Sigmoid colon (tissue), 7 donors: ENCODE measurements around the gene THSD7A. TPM values are rescaled to one million over a fixed set of nuclear protein-coding genes. Genes with fewer than 3 reads are reported as not detected.

ENCODE experiments used
- DNase-seq: peaks from one replicate; pipeline ENCODE4 v3.0.0-alpha.2; 2019
- H3K27ac ChIP-seq, 4 donors: fragments of 200-600 bp; sonication (generic); one replicate each; pipeline ENCODE4 v1.5.1; 2016 to 2019; ENCODE audit warnings: mild to moderate bottlenecking in 1 of 4
- H3K27me3 ChIP-seq, 3 donors: fragments of 200-600 bp; sonication (generic); one replicate each; pipeline ENCODE4 v1.5.1; 2019; ENCODE audit warnings: mild to moderate bottlenecking in 1 of 3
- H3K36me3 ChIP-seq, 4 donors: fragments of 200-600 bp; sonication (generic); one replicate each; pipeline ENCODE4 v1.5.1; 2016 to 2019
- H3K4me1 ChIP-seq, 4 donors: fragments of 200-600 bp; sonication (generic); one replicate each; pipeline ENCODE4 v1.5.1; 2017 to 2019
- H3K4me3 ChIP-seq, 4 donors: fragments of 200-600 bp; sonication (generic); one replicate each; pipeline ENCODE4 v1.5.1; 2017 to 2019; ENCODE audit warnings: mild to moderate bottlenecking in 2 of 4, moderate library complexity in 1 of 4
- H3K9me3 ChIP-seq, 4 donors: fragments of 200-600 bp in 3 of 4; sonication (generic) in 3 of 4; one replicate each; pipeline versions ENCODE4 v1.5.1 to v1.6.1; 2013 to 2019
- CTCF ChIP-seq, 4 experiments: fragments of 450-650 bp in 3 of 4; fragments of 200-600 bp in 1 of 4; IDR thresholded peaks; one replicate each; pipeline ENCODE4 v1.5.1; 2016 to 2019; ENCODE audit warnings: antibody characterized with exemption in 4 of 4, mild to moderate bottlenecking in 3 of 4, moderate library complexity in 2 of 4
- EP300 ChIP-seq, 4 donors: sonication (generic); formaldehyde crosslinking; IDR thresholded peaks; one replicate each; pipeline ENCODE4 v1.6.1; 2017; ENCODE audit warnings: antibody characterized with exemption in 4 of 4
- POLR2A ChIP-seq, 2 donors: fragments of 450-650 bp; IDR thresholded peaks; one replicate each; pipeline ENCODE4 v1.6.1; 2016; ENCODE audit warnings: antibody characterized with exemption in 2 of 2, mild to moderate bottlenecking in 2 of 2, moderate library complexity in 2 of 2
- POLR2AphosphoS5 ChIP-seq, 4 donors: sonication (generic); formaldehyde crosslinking; IDR thresholded peaks; one replicate each; pipeline ENCODE4 v1.6.1; 2017; ENCODE audit warnings: antibody characterized with exemption in 4 of 4
- WGBS, 2 donors: extraction: QIAGEN DNeasy Blood & Tissue Kit; methylation state at CpG; one replicate each; pipeline ENCODE4 v1.1.7; 2013; 5-methylcytosine and 5-hydroxymethylcytosine counted together
- intact Hi-C: fragments of 100-400 bp; cut with DNase I; formaldehyde crosslinking; loops from one replicate; pipeline ENCODE4 v1.15.1; 2023
- polyA plus RNA-seq, 3 donors: library from polyadenylated mRNA; stranded (reverse); fragments of 200-250 nt; gene quantifications; one replicate each; pipeline ENCODE4 v1.2.3, GENCODE V29; 2013
- total RNA-seq, 4 donors: library from RNA; depleted of rRNA; stranded (reverse); fragments of >200 nt; gene quantifications; one replicate each; pipeline ENCODE4 v1.1.0, GENCODE V29; 2016
- donor health status: healthy with polysubstance abuse.
- donor health status: Bipolar disorder and iron deficiency.
- donor health status: healthy.

The THSD7A gene
- total and polyA plus RNA-seq, 7 donors = under 0.01 to 6.9 (median 5.0) TPM

- Histone ChIP-seq H3K4me3 (no peak overlapping the region), H3K9me3 (no peaks in the 10 kb centered on the region)
These were observed 9.7 kb upstream of the THSD7A start for GRCh38 chr7:11841657-11842056.

GRCh38 chr7:11835260-11835659, 3.3 kb upstream of the THSD7A start:
- H3K9me3 ChIP-seq = no peaks in the 10 kb centered on the region
- TF ChIP-seq POLR2A (IDR thresholded peaks at IDR 0.05) = no peak
- TF ChIP-seq CTCF (IDR thresholded peaks at IDR 0.05) = peak in 3 of 4 experiments; percentile 10 to 31 (median 13)
- no peaks in the 10 kb centered on the region for H3K36me3 ChIP-seq
- intact Hi-C loops = loop anchor here (10.0 kb wide), 1 partner anchor 110 kb away; no protein-coding TSS in a partner anchor
- H3K4me3 ChIP-seq = no peak overlapping the region
- DNase-seq = no peak
- peaks cover 0 to 17% (median 7%) of the 10 kb centered on the region in 4 donors for H3K4me1 ChIP-seq
- no peak overlapping the region for H3K27ac ChIP-seq
- no peaks in the 10 kb centered on the region for H3K27me3 ChIP-seq

More at GRCh38 chr7:11841657-11842056, 9.7 kb upstream of the THSD7A start:
- no peaks in the 10 kb centered on the region for H3K27me3 ChIP-seq
- H3K27ac ChIP-seq = no peak overlapping the region
- DNase-seq = no peak
- no peak for TF ChIP-seq POLR2AphosphoS5 (IDR thresholded peaks at IDR 0.05)
- no peak for TF ChIP-seq POLR2A (IDR thresholded peaks at IDR 0.05)
- TF ChIP-seq CTCF (IDR thresholded peaks at IDR 0.05) = no peak
- no peak for TF ChIP-seq EP300 (IDR thresholded peaks at IDR 0.05)
- intact Hi-C loops = no loop called here
- H3K36me3 ChIP-seq = no peaks in the 10 kb centered on the region
- H3K4me1 ChIP-seq = peaks cover 0 to 2% (median 0%) of the 10 kb centered on the region in 4 donors

- H3K9me3 ChIP-seq = no peaks in the 10 kb centered on the region
- peaks cover 0 to 24% (median 7%) of the 10 kb centered on the region in 4 donors for H3K4me1 ChIP-seq
- 59 to 62% methylated on average over 6 of the region's 6 CpGs for WGBS, 2 donors
- intact Hi-C loops = loop anchor here (5.0 to 10.0 kb wide), 3 partner anchors 109 to 406 kb away; partner anchors contain the start of gene TMEM106B
- DNase-seq = no peak
- TF ChIP-seq POLR2AphosphoS5 (IDR thresholded peaks at IDR 0.05) (no peak), CTCF (IDR thresholded peaks at IDR 0.05) (no peak), POLR2A (IDR thresholded peaks at IDR 0.05) (no peak), EP300 (IDR thresholded peaks at IDR 0.05) (no peak)
- no peak overlapping the region for H3K27ac ChIP-seq
- H3K36me3 ChIP-seq = no peaks in the 10 kb centered on the region
- no peak overlapping the region for H3K4me3 ChIP-seq
- no peaks in the 10 kb centered on the region for H3K27me3 ChIP-seq
These were observed 1.4 kb upstream of the THSD7A start for GRCh38 chr7:11833431-11833830.

- Histone ChIP-seq H3K4me3 (peak overlapping the region; percentile 48 to 64 (median 56)), H3K27me3 (no peaks in the 10 kb centered on the region), H3K4me1 (peaks cover 0 to 24% (median 7%) of the 10 kb centered on the region in 4 donors), H3K27ac (peak overlapping the region; percentile 48 to 79 (median 70)), H3K36me3 (no peaks in the 10 kb centered on the region), H3K9me3 (no peaks in the 10 kb centered on the region)
- WGBS, 2 donors = 1% methylated on average over 8 of the region's 8 CpGs
- intact Hi-C loops = loop anchor here (5.0 to 10.0 kb wide), 3 partner anchors 106 to 404 kb away; partner anchors contain the start of gene TMEM106B
- TF ChIP-seq POLR2A (IDR thresholded peaks at IDR 0.05) (no peak), CTCF (IDR thresholded peaks at IDR 0.05) (no peak), EP300 (IDR thresholded peaks at IDR 0.05) (no peak), POLR2AphosphoS5 (IDR thresholded peaks at IDR 0.05) (no peak)
- DNase-seq = no peak
These were observed 752 bp downstream of the THSD7A start for GRCh38 chr7:11831156-11831735.
